Naive thymus-derived CD8-positive, alpha-beta T cell (primary cell): ENCODE measurements around the gene ABCD4. TPM values are rescaled to one million over a fixed set of nuclear protein-coding genes. Genes with fewer than 3 reads are reported as not detected.

ENCODE experiments used
- ATAC-seq, 2 donors: fragments of 150-1000 bp; cut with Tn5 transposase in 1 of 2; sonication (Bioruptor Pico), chemical (Tn5 transposase) in 1 of 2; 1 replicate in 1 of 2; 2 replicates in 1 of 2; pipeline ENCODE4 v1.10.0; 2021; ENCODE audit warnings: mild to moderate bottlenecking in 2 of 2, moderate library complexity in 2 of 2
- POLR2A ChIA-PET: fragments of 350-600 bp; sonication (Branson Sonifier 250); formaldehyde crosslinking; loops from one replicate; lab custom pipeline; 2021; ENCODE audit warnings: antibody characterized with exemption; lab: Charles Lee
- DNase-seq, 10 donors: peaks; one replicate each; pipeline versions ENCODE4 v3.0.0 to v3.0.0-alpha.2; 2020 to 2022
- H3K27ac Mint-ChIP-seq, 10 donors: one replicate each; pipeline ENCODE4 v1.8.0; 2020 to 2022; ENCODE audit warnings: mild to moderate bottlenecking in 10 of 10, mixed read lengths in 10 of 10, moderate library complexity in 4 of 10, inconsistent platforms in 1 of 10
- H3K27me3 Mint-ChIP-seq, 5 donors: one replicate each; pipeline ENCODE4 v1.8.0; 2021 to 2022; ENCODE audit warnings: mixed read lengths in 5 of 5
- H3K36me3 Mint-ChIP-seq, 3 donors: one replicate each; pipeline ENCODE4 v1.8.0; 2020 to 2022; ENCODE audit warnings: mixed read lengths in 3 of 3, mild to moderate bottlenecking in 2 of 3, inconsistent platforms in 1 of 3
- H3K4me1 Mint-ChIP-seq, 4 donors: one replicate each; pipeline ENCODE4 v1.8.0; 2021 to 2022; ENCODE audit warnings: mixed read lengths in 4 of 4
- H3K4me3 Mint-ChIP-seq, 10 donors: one replicate each; pipeline ENCODE4 v1.8.0; 2020 to 2022; ENCODE audit warnings: mild to moderate bottlenecking in 10 of 10, mixed read lengths in 10 of 10, moderate library complexity in 6 of 10, inconsistent platforms in 1 of 10
- H3K9me3 Mint-ChIP-seq, 9 donors: one replicate each; pipeline ENCODE4 v1.8.0; 2020 to 2022; ENCODE audit warnings: mixed read lengths in 9 of 9, mild to moderate bottlenecking in 3 of 9, inconsistent platforms in 1 of 9, moderate library complexity in 1 of 9
- polyA plus RNA-seq, 3 donors: library from polyadenylated mRNA; unstranded; fragments of 300-500 nt; fragmentation: Illumina TruSeq; gene quantifications; one replicate each; pipeline ENCODE4 v1.2.3, GENCODE V29; 2021
- total RNA-seq, 8 experiments: library from RNA in 2 of 8; stranded (reverse) in 2 of 8; gene quantifications; one replicate each; pipeline ENCODE4 v1.2.3 and lab custom pipeline; 2021 to 2026

Gene ABCD4
- total and polyA plus RNA-seq, 5 experiments from 2014 or later, result 20.2 to 116 (median 24.0) TPM

DNA sequence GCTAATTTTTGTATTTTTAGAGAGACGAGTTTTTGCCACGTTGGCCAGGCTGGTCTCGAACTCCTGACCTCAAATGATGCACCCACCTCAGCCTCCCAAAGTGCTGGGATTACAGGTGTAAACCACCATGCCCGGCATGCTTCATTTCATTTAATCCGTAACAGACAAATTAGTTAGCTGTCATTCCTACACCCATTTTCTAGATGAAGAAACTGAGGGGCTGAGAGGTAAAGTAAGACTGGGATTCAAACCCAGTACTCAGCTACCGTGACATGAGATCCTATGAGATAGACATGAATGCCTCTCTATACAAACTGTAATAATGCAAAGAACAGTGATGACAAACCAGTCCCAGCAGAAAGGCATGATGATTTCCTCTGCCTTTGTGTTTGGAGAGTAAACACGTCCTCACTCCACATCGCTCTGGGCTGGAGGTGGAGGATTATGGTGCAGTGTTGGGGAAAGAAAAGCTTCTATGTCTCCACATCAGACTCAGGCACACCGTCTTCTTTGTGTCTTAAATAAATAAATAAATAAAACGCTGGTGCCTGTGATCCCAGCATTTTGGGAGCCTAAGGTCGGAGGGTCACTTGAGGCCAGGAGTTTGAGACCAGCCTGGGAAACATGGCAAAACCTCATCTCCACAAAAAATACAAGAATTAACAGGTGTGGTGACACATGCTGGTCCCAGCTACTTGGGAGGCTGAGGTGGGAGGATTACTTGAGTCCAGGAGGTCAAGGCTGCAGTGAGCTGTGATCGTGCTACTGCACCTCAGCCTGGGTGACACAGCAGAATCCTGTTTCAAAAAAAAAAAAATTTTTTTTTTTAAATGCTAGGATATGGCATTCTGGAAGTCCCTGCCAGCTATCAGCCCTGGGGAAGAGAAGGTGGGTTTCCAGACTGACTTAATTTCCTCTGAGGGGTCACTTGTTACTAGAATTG lies 53.0 kb downstream of the ABCD4 start:
- Mint-ChIP-seq H3K4me1 (peaks cover 6 to 8% (median 7%) of the 10 kb centered on the region in 4 donors), H3K36me3 (no peaks in the 10 kb centered on the region), H3K9me3 (no peaks in the 10 kb centered on the region), H3K4me3 (no peak overlapping the region), H3K27ac (no peak overlapping the region), H3K27me3 (peaks cover 22 to 60% (median 38%) of the 10 kb centered on the region in 5 donors)
- ATAC-seq (no peak), DNase-seq (no peak)
- POLR2A ChIA-PET, result no interaction called here

GRCh38 chr14:74248017-74248416 lies 54.7 kb downstream of the ABCD4 start:
- Mint-ChIP-seq H3K27me3 (peaks cover 34 to 73% (median 54%) of the 10 kb centered on the region in 5 donors), H3K36me3 (no peaks in the 10 kb centered on the region), H3K4me1 (peaks cover 7 to 9% (median 8%) of the 10 kb centered on the region in 4 donors), H3K27ac (no peak overlapping the region), H3K4me3 (no peak overlapping the region), H3K9me3 (no peaks in the 10 kb centered on the region)
- POLR2A ChIA-PET, result interaction anchor here (0.7 kb wide), 1 partner anchor 9 kb away, joined by 7 read pairs; the partner anchor contains the start of gene VSX2
- DNase-seq, result no peak
- ATAC-seq, result no peak

GRCh38 chr14:74246542-74246941 lies 56.2 kb downstream of the ABCD4 start:
- peaks cover 0 to 2% (median 0%) of the 10 kb centered on the region in 3 donors for H3K36me3 Mint-ChIP-seq
- peaks cover 11 to 14% (median 12%) of the 10 kb centered on the region in 4 donors for H3K4me1 Mint-ChIP-seq
- H3K27me3 Mint-ChIP-seq, result peaks cover 46 to 80% (median 64%) of the 10 kb centered on the region in 5 donors
- ATAC-seq (no peak), DNase-seq (no peak)
- POLR2A ChIA-PET, result no interaction called here
- H3K27ac Mint-ChIP-seq, result peak overlapping the region in 1 of 10 donors; percentile 18
- H3K4me3 Mint-ChIP-seq, result no peak overlapping the region
- no peaks in the 10 kb centered on the region for H3K9me3 Mint-ChIP-seq

DNA sequence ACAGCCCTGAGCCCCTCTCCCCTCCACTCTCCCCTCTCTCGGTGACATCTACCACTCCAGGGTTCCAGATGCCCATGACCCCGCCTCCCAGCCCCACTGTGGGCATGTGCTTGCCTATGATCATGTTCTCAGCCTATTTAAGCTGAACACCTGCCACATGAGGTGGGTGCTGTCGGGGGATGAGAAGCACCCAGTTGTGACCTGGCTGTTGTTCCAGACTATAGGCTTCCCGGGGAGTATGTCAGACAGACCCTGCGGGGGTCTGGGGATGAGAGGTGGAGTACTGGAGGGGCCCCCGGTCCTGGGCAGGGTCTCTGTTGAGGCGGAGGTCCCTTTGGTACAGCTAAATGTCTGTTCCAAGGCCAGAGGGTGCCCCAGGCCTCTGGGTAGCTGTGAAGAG lies 57.4 kb downstream of the ABCD4 start:
- H3K4me3 Mint-ChIP-seq, result no peak overlapping the region
- H3K4me1 Mint-ChIP-seq, result peaks cover 10 to 22% (median 18%) of the 10 kb centered on the region in 4 donors

DNA sequence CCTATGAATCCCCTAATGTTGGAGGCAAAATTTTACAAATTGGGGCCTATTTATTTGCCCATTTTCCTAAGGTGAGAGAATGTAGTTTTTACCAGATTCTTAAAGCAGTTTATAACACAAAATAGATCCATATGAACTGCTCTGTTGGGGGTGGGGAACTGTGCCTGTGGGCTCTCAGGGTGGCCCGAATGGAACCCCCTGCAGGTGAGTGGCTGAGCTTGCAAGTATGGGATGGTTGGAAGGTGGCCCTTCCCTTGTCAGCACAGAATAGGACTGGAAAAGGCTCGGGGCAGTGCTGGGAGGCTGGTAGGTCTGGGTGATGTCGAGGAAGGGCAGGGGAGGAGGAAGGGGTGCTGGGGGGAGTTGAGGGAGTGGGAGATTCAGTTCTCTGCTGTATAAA lies 58.6 kb downstream of the ABCD4 start:
- Mint-ChIP-seq H3K4me3 (no peak overlapping the region), H3K27me3 (peaks cover 44 to 78% (median 68%) of the 10 kb centered on the region in 5 donors), H3K36me3 (peaks cover 0 to 4% (median 0%) of the 10 kb centered on the region in 3 donors), H3K9me3 (no peaks in the 10 kb centered on the region), H3K27ac (no peak overlapping the region), H3K4me1 (peaks cover 10 to 24% (median 19%) of the 10 kb centered on the region in 4 donors)
- DNase-seq (no peak), ATAC-seq (no peak)
- POLR2A ChIA-PET, result no interaction called here

More for the DNA sequence above, 57.4 kb downstream of the ABCD4 start:
- Mint-ChIP-seq H3K27ac (no peak overlapping the region), H3K9me3 (no peaks in the 10 kb centered on the region), H3K36me3 (peaks cover 0 to 3% (median 0%) of the 10 kb centered on the region in 3 donors), H3K27me3 (peaks cover 43 to 80% (median 66%) of the 10 kb centered on the region in 5 donors)
- no peak for ATAC-seq
- POLR2A ChIA-PET, result interaction anchor here (0.7 kb wide), 1 partner anchor 56 kb away, joined by 3 read pairs; no protein-coding TSS in a partner anchor
- DNase-seq, result no peak

GRCh38 chr14:74243051-74243450 lies 59.7 kb downstream of the ABCD4 start:
- peak overlapping the region in 5 of 10 donors; percentile 4 to 40 (median 19) for H3K4me3 Mint-ChIP-seq
- DNase-seq (no peak), ATAC-seq (no peak)
- POLR2A ChIA-PET, result no interaction called here
- H3K9me3 Mint-ChIP-seq, result peaks cover 0 to 1% (median 0%) of the 10 kb centered on the region in 9 donors
- H3K27ac Mint-ChIP-seq, result no peak overlapping the region
- H3K27me3 Mint-ChIP-seq, result peaks cover 53 to 88% (median 78%) of the 10 kb centered on the region in 5 donors
- peaks cover 10 to 27% (median 21%) of the 10 kb centered on the region in 4 donors for H3K4me1 Mint-ChIP-seq
- peaks cover 0 to 4% (median 0%) of the 10 kb centered on the region in 3 donors for H3K36me3 Mint-ChIP-seq

DNA sequence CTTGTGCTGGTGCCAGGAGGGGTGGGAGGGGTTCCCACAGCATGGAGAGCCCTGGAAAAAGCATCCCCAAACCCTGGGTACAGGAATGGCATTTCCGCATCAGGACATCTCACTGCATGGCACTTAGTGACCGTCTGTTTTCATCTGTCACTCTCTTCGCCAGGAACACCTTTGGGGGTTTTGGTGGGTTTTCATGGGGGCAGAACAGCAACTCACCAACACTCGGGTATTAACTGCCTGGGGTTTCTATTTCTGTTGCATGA lies 60.0 kb downstream of the ABCD4 start:
- Mint-ChIP-seq H3K36me3 (peaks cover 0 to 4% (median 0%) of the 10 kb centered on the region in 3 donors), H3K27ac (no peak overlapping the region), H3K9me3 (peaks cover 0 to 1% (median 0%) of the 10 kb centered on the region in 9 donors), H3K4me1 (peaks cover 10 to 27% (median 21%) of the 10 kb centered on the region in 4 donors), H3K4me3 (peak overlapping the region in 5 of 10 donors; percentile 4 to 75 (median 61)), H3K27me3 (peaks cover 55 to 91% (median 81%) of the 10 kb centered on the region in 5 donors)
- POLR2A ChIA-PET, result no interaction called here
- no peak for DNase-seq
- no peak for ATAC-seq

GRCh38 chr14:74242021-74242779 lies 60.5 kb downstream of the ABCD4 start:
- Mint-ChIP-seq H3K4me3 (peak overlapping the region; percentile 26 to 84 (median 74)), H3K36me3 (peaks cover 0 to 4% (median 0%) of the 10 kb centered on the region in 3 donors), H3K27ac (no peak overlapping the region), H3K27me3 (peaks cover 59 to 95% (median 83%) of the 10 kb centered on the region in 5 donors), H3K4me1 (peaks cover 10 to 27% (median 21%) of the 10 kb centered on the region in 4 donors), H3K9me3 (peaks cover 0 to 1% (median 0%) of the 10 kb centered on the region in 9 donors)
- ATAC-seq (peak in 1 of 2 donors; percentile 42), DNase-seq (no peak)
- POLR2A ChIA-PET, result no interaction called here

GRCh38 chr14:74241652-74242017 lies 61.1 kb downstream of the ABCD4 start:
- POLR2A ChIA-PET, result no interaction called here
- H3K9me3 Mint-ChIP-seq, result peaks cover 0 to 1% (median 0%) of the 10 kb centered on the region in 9 donors
- peak in 1 of 2 donors; percentile 6 for ATAC-seq
- H3K27me3 Mint-ChIP-seq, result peaks cover 57 to 95% (median 78%) of the 10 kb centered on the region in 5 donors
- peaks cover 10 to 27% (median 21%) of the 10 kb centered on the region in 4 donors for H3K4me1 Mint-ChIP-seq
- DNase-seq, result no peak
- H3K27ac Mint-ChIP-seq, result no peak overlapping the region
- H3K4me3 Mint-ChIP-seq, result peak overlapping the region; percentile 26 to 84 (median 74)
- peaks cover 0 to 4% (median 0%) of the 10 kb centered on the region in 3 donors for H3K36me3 Mint-ChIP-seq

- H3K4me1 Mint-ChIP-seq, result peaks cover 10 to 27% (median 21%) of the 10 kb centered on the region in 4 donors
- H3K27ac Mint-ChIP-seq, result no peak overlapping the region
- peak; percentile 37 to 64 for ATAC-seq
- H3K4me3 Mint-ChIP-seq, result peak overlapping the region; percentile 26 to 86 (median 74)
- DNase-seq, result no peak
- POLR2A ChIA-PET, result no interaction called here
- H3K27me3 Mint-ChIP-seq, result peaks cover 52 to 95% (median 76%) of the 10 kb centered on the region in 5 donors
- H3K36me3 Mint-ChIP-seq, result peaks cover 0 to 4% (median 0%) of the 10 kb centered on the region in 3 donors
- peaks cover 0 to 1% (median 0%) of the 10 kb centered on the region in 9 donors for H3K9me3 Mint-ChIP-seq
Observed at GRCh38 chr14:74240794-74241651, 61.7 kb downstream of the ABCD4 start.

GRCh38 chr14:74239848-74240793 lies 62.6 kb downstream of the ABCD4 start:
- peak; percentile 27 to 32 for ATAC-seq
- Mint-ChIP-seq H3K27ac (no peak overlapping the region), H3K36me3 (peaks cover 0 to 4% (median 0%) of the 10 kb centered on the region in 3 donors), H3K27me3 (peaks cover 49 to 87% (median 67%) of the 10 kb centered on the region in 5 donors), H3K4me3 (peak overlapping the region in 9 of 10 donors; percentile 58 to 86 (median 75)), H3K9me3 (peaks cover 0 to 1% (median 0%) of the 10 kb centered on the region in 9 donors), H3K4me1 (peaks cover 10 to 27% (median 21%) of the 10 kb centered on the region in 4 donors)
- DNase-seq, result no peak
- POLR2A ChIA-PET, result interaction anchor here (1.3 kb wide), 1 partner anchor 8 kb away, joined by 7 read pairs; no protein-coding TSS in a partner anchor
